GM18951 (cell line): Measurements from ENCODE around the gene DLG2.

Source experiments
- POLR2A ChIP-seq: IDR thresholded peaks from 4 replicates; pipeline ENCODE4 v1.6.1; 2011; ENCODE audit warnings: mild to moderate bottlenecking; ENCODE audit not compliant: insufficient read length, insufficient read depth; ENCODE audit errors: extremely low read depth
- in situ Hi-C: fragments of 300-500 bp; cut with MboI; formaldehyde crosslinking; loops from one replicate; pipeline ENCODE4 v1.12.0; 2022; ENCODE audit warnings: low sequenced_read_pairs, mixed read lengths, inconsistent platforms; ENCODE audit not compliant: unreplicated experiment

DLG2 gene

GRCh38 chr11:83684071-83684470, 1943.1 kb downstream of the DLG2 start:
- in situ Hi-C loops: no loop called here
- TF ChIP-seq POLR2A: no peak

- in situ Hi-C loops: no loop called here
- TF ChIP-seq POLR2A: no peak
Observed at GRCh38 chr11:83682611-83682973, 1944.6 kb downstream of the DLG2 start.

- in situ Hi-C loops: no loop called here
- no peak for TF ChIP-seq POLR2A
Observed at GRCh38 chr11:83681906-83682610, 1945.1 kb downstream of the DLG2 start.

GRCh38 chr11:83681031-83681781, 1945.9 kb downstream of the DLG2 start:
- TF ChIP-seq POLR2A: no peak
- in situ Hi-C loops: no loop called here

- in situ Hi-C loops: no loop called here
- TF ChIP-seq POLR2A: no peak
Observed at GRCh38 chr11:83680321-83680720, 1946.8 kb downstream of the DLG2 start.

- no peak for TF ChIP-seq POLR2A
- in situ Hi-C loops: no loop called here
Observed at GRCh38 chr11:83678831-83679584, 1948.1 kb downstream of the DLG2 start.

- TF ChIP-seq POLR2A: no peak
- in situ Hi-C loops: no loop called here
Observed at GRCh38 chr11:83677730-83678129, 1949.4 kb downstream of the DLG2 start.

GRCh38 chr11:83676056-83676601, 1951.0 kb downstream of the DLG2 start:
- in situ Hi-C loops: no loop called here
- no peak for TF ChIP-seq POLR2A

GRCh38 chr11:83674102-83674896, 1952.8 kb downstream of the DLG2 start:
- TF ChIP-seq POLR2A: no peak
- in situ Hi-C loops: no loop called here

- no peak for TF ChIP-seq POLR2A
- in situ Hi-C loops: no loop called here
Observed at GRCh38 chr11:83671289-83671688, 1955.9 kb downstream of the DLG2 start.

- TF ChIP-seq POLR2A: no peak
- in situ Hi-C loops: no loop called here
Observed at GRCh38 chr11:83666149-83666548, 1961.0 kb downstream of the DLG2 start.

- in situ Hi-C loops: no loop called here
- no peak for TF ChIP-seq POLR2A
Observed at GRCh38 chr11:83663988-83664387, 1963.2 kb downstream of the DLG2 start.

GRCh38 chr11:83663446-83663845, 1963.7 kb downstream of the DLG2 start:
- in situ Hi-C loops: no loop called here
- TF ChIP-seq POLR2A: no peak

GRCh38 chr11:83662494-83662893, 1964.7 kb downstream of the DLG2 start:
- in situ Hi-C loops: no loop called here
- TF ChIP-seq POLR2A: no peak
